GM12874 (cell line): ENCODE results near the gene HRC.

Experiments
- CTCF ChIP-seq: IDR thresholded peaks from 2 replicates; pipeline ENCODE4 v1.5.1; 2011; ENCODE audit warnings: low read depth, mild to moderate bottlenecking, control low read depth, low read length, moderate library complexity; ENCODE audit not compliant: insufficient read depth

The HRC gene

GRCh38 chr19:49103331-49104085, 51.7 kb downstream of the HRC start:
- TF ChIP-seq CTCF, result no peak

GRCh38 chr19:49102303-49102702, 52.9 kb downstream of the HRC start:
- TF ChIP-seq CTCF, result no peak
